ENCODE results near the gene ODAD2.

The ODAD2 gene

DNA sequence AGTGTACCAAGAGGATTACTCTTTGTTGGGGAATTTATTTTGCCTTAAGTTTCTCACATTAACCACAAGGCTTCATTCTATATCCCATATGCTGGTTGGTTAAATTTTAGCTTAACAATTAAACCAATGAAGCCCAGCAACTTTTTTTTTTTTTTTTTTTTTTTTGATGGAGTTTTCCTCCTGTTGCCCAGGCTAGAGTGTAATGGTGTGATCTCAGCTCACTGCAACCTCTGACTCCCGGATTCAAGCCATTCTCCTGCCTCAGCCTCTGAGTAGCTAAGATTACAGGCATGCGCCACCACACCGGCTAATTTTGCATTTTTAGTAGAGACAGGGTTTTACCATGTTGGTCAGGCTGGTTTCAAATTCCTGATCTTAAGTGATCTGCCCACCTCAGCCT is 178.2 kb downstream of the ODAD2 start:
- Mint-ChIP-seq H3K4me3 (no peak overlapping the region), H3K27ac (ENCODE audit: low read depth) (no peak overlapping the region), H3K4me1 (no peaks in the 10 kb centered on the region), H3K36me3 (ENCODE audit: insufficient read depth) (no peaks in the 10 kb centered on the region), H3K9me3 (no peaks in the 10 kb centered on the region), H3K27me3 (peaks cover 10% of the 10 kb centered on the region)
- no peak for DNase-seq (ENCODE audit: low spot score in 2 of 2)
- no peak for ATAC-seq (replicated peaks; ENCODE audit: extremely low read depth, poor library complexity, severe bottlenecking)

DNA sequence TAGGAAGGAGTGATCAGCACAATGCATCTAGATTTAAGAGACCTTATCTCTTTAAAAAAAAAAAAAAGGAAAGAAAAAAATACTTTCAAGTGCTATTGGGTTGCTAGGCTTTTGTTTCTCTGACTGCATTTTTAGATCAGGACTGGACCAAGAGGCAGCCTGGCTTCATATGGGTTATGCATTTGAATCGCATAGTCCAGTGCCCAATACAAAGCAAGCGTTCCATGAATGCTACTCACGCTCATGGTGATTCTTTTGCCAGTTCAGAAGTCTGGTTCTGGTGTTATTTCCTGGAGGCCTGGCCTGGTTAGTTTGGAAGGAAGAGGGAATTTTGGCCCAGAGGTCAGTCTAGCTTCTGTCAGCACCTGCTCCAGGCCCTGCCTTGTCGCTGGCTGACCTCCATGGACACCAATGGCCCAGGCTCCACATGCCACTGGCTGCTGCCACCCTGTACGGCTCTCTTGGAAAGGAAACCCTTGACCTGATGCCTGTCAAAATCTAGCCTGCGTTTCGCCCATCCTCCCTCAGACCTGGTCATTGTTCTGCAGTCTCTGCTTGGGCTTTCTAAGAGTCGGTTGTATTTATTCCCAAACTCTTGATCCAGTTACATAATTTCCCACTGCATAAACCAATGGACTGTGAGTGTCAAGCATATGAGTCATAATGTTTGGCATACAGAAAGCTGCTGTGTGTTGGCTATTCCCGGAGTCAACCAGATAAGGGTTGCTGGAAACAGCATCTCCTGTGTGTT is 178.9 kb downstream of the ODAD2 start:
- no peak for ATAC-seq (replicated peaks; ENCODE audit: extremely low read depth, poor library complexity, severe bottlenecking)

DNA sequence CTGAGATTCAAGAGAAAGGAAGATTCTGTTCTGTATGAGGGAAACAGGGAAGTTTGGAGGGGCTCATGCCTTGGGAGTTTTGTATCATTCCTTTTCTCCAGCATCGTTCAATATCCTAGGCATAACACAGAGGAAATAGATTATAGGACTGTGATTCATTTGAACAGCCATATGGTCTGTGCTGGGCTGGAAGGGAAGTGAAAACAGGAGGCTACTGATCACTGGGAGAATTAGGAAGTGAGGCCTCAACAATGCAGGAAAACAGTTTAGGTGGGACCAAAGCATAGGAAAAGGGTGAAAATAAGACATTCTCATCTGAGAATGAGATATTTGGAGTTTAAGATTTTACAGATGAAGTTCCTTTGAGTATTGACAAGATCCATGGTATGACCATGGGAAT is 182.6 kb downstream of the ODAD2 start:
- Mint-ChIP-seq H3K27ac (ENCODE audit: low read depth) (no peak overlapping the region), H3K27me3 (peaks cover 10% of the 10 kb centered on the region), H3K9me3 (no peaks in the 10 kb centered on the region), H3K36me3 (ENCODE audit: insufficient read depth) (no peaks in the 10 kb centered on the region), H3K4me3 (no peak overlapping the region), H3K4me1 (no peaks in the 10 kb centered on the region)
- ATAC-seq (replicated peaks; ENCODE audit: extremely low read depth, poor library complexity, severe bottlenecking) (no peak), DNase-seq (ENCODE audit: low spot score in 2 of 2) (no peak)

More for the DNA sequence above, 178.9 kb downstream of the ODAD2 start:
- Mint-ChIP-seq H3K27me3 (peaks cover 10% of the 10 kb centered on the region), H3K36me3 (ENCODE audit: insufficient read depth) (no peaks in the 10 kb centered on the region), H3K4me1 (no peaks in the 10 kb centered on the region), H3K4me3 (no peak overlapping the region), H3K27ac (ENCODE audit: low read depth) (no peak overlapping the region), H3K9me3 (no peaks in the 10 kb centered on the region)
- DNase-seq (ENCODE audit: low spot score in 2 of 2), result no peak

DNA sequence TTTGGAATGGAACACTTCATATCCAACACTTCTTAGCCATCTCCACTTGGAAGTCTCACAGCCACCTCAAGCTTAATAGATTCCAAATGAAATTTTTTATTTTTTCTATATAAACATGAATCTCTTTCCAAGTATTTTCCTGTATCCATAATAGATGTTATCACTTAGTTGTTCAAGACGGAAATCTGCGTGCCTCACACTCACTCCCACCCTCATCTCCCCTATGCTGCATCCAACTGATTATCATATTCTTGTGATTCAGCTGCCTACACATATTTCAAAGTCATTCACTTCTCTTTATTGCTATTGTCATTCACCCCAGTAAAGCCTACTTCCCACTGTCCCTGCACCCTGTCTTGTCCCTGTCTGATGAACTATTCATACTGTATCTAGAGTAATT is 183.0 kb downstream of the ODAD2 start:
- Mint-ChIP-seq H3K9me3 (no peaks in the 10 kb centered on the region), H3K4me3 (no peak overlapping the region), H3K36me3 (ENCODE audit: insufficient read depth) (no peaks in the 10 kb centered on the region), H3K27me3 (peaks cover 10% of the 10 kb centered on the region), H3K4me1 (no peaks in the 10 kb centered on the region), H3K27ac (ENCODE audit: low read depth) (no peak overlapping the region)
- ATAC-seq (replicated peaks; ENCODE audit: extremely low read depth, poor library complexity, severe bottlenecking) (no peak), DNase-seq (ENCODE audit: low spot score in 2 of 2) (no peak)

DNA sequence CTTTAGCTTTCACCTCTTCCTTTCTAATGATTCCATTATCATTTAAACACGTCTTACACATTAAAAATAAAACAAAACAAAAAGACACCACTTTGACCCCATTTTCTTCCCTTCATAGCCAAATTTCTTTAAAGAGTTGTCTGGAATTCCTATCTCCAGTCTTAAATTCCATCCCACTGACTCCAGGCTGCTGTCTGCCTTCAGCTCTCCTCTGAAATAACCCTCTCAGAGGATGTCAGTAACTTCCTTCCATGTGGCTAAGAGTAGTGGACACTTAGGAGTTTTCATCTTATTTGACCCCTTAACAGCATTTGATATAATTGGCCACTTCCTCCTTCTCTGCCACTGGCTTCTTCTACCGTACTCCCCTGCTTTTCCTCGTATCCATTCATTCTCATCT is 183.6 kb downstream of the ODAD2 start:
- no peak for DNase-seq (ENCODE audit: low spot score in 2 of 2)
- ATAC-seq (replicated peaks; ENCODE audit: extremely low read depth, poor library complexity, severe bottlenecking), result no peak
- no peak overlapping the region for H3K27ac Mint-ChIP-seq (ENCODE audit: low read depth)
- H3K27me3 Mint-ChIP-seq, result peaks cover 10% of the 10 kb centered on the region
- no peaks in the 10 kb centered on the region for H3K4me1 Mint-ChIP-seq
- no peaks in the 10 kb centered on the region for H3K9me3 Mint-ChIP-seq
- H3K4me3 Mint-ChIP-seq, result no peak overlapping the region
- no peaks in the 10 kb centered on the region for H3K36me3 Mint-ChIP-seq (ENCODE audit: insufficient read depth)

DNA sequence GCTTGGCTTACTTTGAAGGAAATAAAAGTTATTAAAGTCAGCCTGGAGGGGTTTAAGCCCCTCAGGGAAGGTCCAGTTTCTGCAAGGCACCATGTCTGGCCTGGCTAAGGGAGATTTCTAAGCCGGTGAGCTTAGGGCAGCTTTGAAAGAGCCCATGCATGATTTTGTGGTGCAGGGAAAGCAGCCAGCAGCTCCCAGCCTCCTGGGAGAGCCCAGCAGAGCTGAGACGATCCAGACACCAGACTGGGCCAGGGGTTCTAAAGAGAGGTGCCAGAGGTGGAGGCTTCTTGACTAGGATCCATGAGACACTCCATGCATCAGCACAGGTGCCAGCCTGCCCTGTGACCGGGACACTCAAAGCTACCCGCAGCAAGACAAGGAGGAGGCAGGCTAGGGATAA is 193.7 kb downstream of the ODAD2 start:
- Mint-ChIP-seq H3K27me3 (peaks cover 52% of the 10 kb centered on the region), H3K27ac (ENCODE audit: low read depth) (no peak overlapping the region), H3K4me3 (no peak overlapping the region), H3K9me3 (no peaks in the 10 kb centered on the region), H3K36me3 (ENCODE audit: insufficient read depth) (no peaks in the 10 kb centered on the region), H3K4me1 (no peaks in the 10 kb centered on the region)
- no peak for ATAC-seq (replicated peaks; ENCODE audit: extremely low read depth, poor library complexity, severe bottlenecking)
- DNase-seq (ENCODE audit: low spot score in 2 of 2), result no peak

DNA sequence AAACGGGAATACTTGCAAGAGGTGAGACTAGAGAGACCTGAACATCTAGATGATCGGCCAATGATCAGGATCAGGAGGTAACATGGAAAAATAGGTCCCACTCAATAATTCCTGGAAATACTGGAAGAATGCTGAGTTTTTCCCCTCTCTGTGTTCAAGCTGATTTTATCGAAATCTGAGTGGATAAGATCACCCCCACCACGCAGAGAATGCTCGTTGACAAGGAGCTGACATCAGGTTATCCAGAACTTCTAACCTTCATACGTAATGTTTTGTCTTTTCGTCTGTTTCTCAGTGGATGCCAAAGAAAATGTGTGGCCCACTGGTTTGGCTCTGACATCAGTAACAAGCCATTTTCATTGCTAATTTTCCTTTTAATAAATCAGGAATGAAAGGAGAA is 194.7 kb downstream of the ODAD2 start:
- ATAC-seq (replicated peaks; ENCODE audit: extremely low read depth, poor library complexity, severe bottlenecking) (no peak), DNase-seq (ENCODE audit: low spot score in 2 of 2) (no peak)
- H3K9me3 Mint-ChIP-seq, result no peaks in the 10 kb centered on the region
- H3K4me3 Mint-ChIP-seq, result no peak overlapping the region
- peaks cover 52% of the 10 kb centered on the region for H3K27me3 Mint-ChIP-seq
- no peak overlapping the region for H3K27ac Mint-ChIP-seq (ENCODE audit: low read depth)
- no peaks in the 10 kb centered on the region for H3K36me3 Mint-ChIP-seq (ENCODE audit: insufficient read depth)
- H3K4me1 Mint-ChIP-seq, result no peaks in the 10 kb centered on the region

DNA sequence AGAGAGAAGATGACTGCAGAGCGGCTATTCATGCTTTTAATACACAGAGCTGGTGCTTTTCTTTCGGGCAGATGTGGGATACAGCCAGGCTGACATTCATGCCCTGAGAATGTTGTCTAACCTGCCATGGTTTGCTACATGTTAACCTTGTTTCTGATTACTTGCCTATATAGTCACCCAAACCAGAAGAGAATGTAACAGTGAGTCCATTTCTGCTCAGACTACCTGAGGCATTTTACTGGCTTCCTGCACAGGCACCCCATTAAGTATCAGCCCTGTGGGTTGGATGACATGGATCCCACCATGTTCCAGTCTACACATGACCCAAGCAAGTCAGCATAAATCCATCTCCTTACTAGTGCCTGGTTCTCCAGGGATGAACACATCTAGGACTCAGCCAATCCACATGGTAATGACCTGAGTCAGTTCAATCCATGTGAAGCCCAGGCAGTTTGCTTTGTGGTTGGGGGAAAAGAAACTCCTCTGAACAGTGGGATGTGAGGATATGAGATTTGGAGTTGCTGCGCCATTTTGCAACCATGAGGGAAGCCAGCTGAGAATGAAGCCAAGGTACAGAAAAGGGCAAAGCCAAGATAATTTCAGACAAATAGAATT is 197.6 kb downstream of the ODAD2 start:
- Mint-ChIP-seq H3K36me3 (ENCODE audit: insufficient read depth) (no peaks in the 10 kb centered on the region), H3K4me1 (no peaks in the 10 kb centered on the region), H3K9me3 (no peaks in the 10 kb centered on the region), H3K27ac (ENCODE audit: low read depth) (no peak overlapping the region), H3K4me3 (no peak overlapping the region), H3K27me3 (peaks cover 60% of the 10 kb centered on the region)
- DNase-seq (ENCODE audit: low spot score in 2 of 2) (no peak), ATAC-seq (replicated peaks; ENCODE audit: extremely low read depth, poor library complexity, severe bottlenecking) (no peak)

DNA sequence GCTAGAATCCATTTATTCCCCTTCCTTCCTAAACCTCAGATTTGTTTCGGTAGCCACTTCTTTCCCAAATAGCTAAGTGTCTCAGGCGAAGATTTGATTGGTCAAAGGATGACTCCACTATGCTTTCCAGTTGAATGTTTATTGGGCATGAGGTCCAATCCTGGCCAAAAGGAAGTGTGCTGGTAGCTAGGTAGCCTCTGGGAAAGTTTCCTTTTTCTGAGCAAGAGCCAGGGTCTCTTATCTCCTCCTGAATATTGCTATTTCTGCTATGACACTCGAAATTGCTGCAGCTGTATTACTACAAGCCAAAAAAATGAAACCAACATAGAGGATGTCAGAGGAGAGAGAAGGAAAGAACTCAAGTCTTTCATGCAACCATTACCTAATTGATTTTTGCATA is 199.8 kb downstream of the ODAD2 start:
- Mint-ChIP-seq H3K9me3 (no peaks in the 10 kb centered on the region), H3K4me1 (no peaks in the 10 kb centered on the region), H3K36me3 (ENCODE audit: insufficient read depth) (peaks cover 1% of the 10 kb centered on the region), H3K4me3 (no peak overlapping the region), H3K27me3 (peaks cover 55% of the 10 kb centered on the region), H3K27ac (ENCODE audit: low read depth) (no peak overlapping the region)
- no peak for DNase-seq (ENCODE audit: low spot score in 2 of 2)
- no peak for ATAC-seq (replicated peaks; ENCODE audit: extremely low read depth, poor library complexity, severe bottlenecking)

DNA sequence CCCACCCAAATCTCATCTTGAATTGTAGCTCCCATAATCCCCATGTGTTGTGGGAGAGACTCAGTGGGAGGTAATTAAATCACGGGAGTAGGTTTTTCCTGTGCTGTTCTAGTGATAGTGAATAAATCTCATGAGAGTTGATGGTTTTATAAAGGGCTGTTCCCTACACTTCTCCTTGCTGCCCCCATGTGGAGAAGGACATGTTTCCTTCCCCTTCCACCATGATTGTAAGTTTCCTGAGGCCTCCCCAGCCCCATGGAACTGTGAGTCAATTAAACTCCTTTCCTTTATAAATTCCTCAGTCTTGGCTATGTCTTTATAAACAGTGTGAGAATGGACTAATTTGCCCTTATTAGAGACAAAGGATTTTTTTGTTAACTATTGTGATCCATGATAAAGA is 204.7 kb downstream of the ODAD2 start:
- peaks cover 68% of the 10 kb centered on the region for H3K27me3 Mint-ChIP-seq
- H3K4me3 Mint-ChIP-seq, result no peak overlapping the region
- peaks cover 1% of the 10 kb centered on the region for H3K36me3 Mint-ChIP-seq (ENCODE audit: insufficient read depth)
- no peaks in the 10 kb centered on the region for H3K9me3 Mint-ChIP-seq
- H3K27ac Mint-ChIP-seq (ENCODE audit: low read depth), result no peak overlapping the region
- ATAC-seq (replicated peaks; ENCODE audit: extremely low read depth, poor library complexity, severe bottlenecking) (no peak), DNase-seq (ENCODE audit: low spot score in 2 of 2) (no peak)
- no peaks in the 10 kb centered on the region for H3K4me1 Mint-ChIP-seq

DNA sequence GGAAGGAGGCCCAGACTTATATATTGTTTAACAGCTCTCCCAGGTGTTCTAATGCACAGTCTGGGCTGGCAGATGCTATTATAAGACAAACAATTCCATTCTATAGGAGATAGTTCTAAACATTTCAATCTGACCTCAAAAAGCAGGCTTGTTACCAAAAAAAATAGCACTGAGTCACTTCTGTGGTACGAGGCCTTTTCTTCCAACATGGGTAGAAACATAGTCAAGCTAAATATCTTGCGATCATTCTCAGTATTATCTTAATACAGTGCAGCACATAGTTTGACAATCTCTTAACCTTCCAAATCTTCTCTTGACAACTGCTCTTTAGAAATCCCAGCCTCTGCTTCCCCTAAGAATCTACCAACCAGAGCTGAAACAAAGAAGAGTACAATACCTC is 206.7 kb downstream of the ODAD2 start:
- no peak for ATAC-seq (replicated peaks; ENCODE audit: extremely low read depth, poor library complexity, severe bottlenecking)
- H3K27me3 Mint-ChIP-seq, result peaks cover 81% of the 10 kb centered on the region
- H3K4me3 Mint-ChIP-seq, result no peak overlapping the region
- H3K9me3 Mint-ChIP-seq, result no peaks in the 10 kb centered on the region
- H3K4me1 Mint-ChIP-seq, result no peaks in the 10 kb centered on the region
- DNase-seq (ENCODE audit: low spot score in 2 of 2), result no peak
- H3K36me3 Mint-ChIP-seq (ENCODE audit: insufficient read depth), result peaks cover 1% of the 10 kb centered on the region
- no peak overlapping the region for H3K27ac Mint-ChIP-seq (ENCODE audit: low read depth)

DNA sequence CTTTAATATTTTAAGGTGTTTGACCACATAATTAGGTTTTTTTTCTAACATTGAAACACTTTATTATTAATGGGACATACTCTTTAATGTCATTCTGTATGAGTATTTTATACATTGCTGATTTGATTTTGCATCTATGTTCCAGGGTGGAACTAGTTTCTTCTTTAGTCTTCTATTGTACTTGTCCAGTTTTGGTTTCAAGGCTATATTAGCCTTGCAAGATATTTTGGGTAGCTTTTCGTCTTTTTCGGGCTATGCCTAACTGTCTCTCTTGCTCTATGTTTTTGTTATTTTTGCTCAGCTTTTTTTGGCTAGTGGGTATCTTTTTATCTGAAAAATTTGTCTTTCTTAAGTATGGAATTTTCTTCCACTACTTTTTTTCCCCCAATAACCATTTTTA is 214.6 kb downstream of the ODAD2 start:
- no peaks in the 10 kb centered on the region for H3K4me1 Mint-ChIP-seq
- H3K9me3 Mint-ChIP-seq, result no peaks in the 10 kb centered on the region
- H3K27ac Mint-ChIP-seq (ENCODE audit: low read depth), result no peak overlapping the region
- peaks cover 84% of the 10 kb centered on the region for H3K27me3 Mint-ChIP-seq
- no peak for ATAC-seq (replicated peaks; ENCODE audit: extremely low read depth, poor library complexity, severe bottlenecking)
- H3K4me3 Mint-ChIP-seq, result no peak overlapping the region
- DNase-seq (ENCODE audit: low spot score in 2 of 2), result no peak
- no peaks in the 10 kb centered on the region for H3K36me3 Mint-ChIP-seq (ENCODE audit: insufficient read depth)

DNA sequence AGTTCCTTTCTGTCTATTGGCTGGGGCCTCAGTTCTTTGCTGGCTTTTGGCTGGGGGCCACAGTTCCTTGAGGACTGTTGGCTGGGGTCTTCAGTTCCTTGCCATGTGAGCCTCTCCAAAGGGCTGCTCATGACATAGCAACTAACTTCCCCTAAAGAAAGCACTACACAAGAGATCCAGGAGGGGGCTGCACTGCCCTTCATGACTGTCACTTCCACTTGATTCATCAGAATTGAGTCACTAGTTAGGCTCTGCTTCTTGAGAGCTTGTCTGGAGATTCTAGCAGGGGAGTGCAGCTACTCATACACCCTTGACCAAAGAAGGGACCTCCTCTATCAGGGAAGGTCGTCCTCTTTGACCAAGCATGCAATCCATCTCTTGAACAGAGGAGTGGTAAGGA is 215.2 kb downstream of the ODAD2 start:
- Mint-ChIP-seq H3K27me3 (peaks cover 78% of the 10 kb centered on the region), H3K4me3 (no peak overlapping the region), H3K9me3 (no peaks in the 10 kb centered on the region), H3K27ac (ENCODE audit: low read depth) (no peak overlapping the region), H3K4me1 (no peaks in the 10 kb centered on the region), H3K36me3 (ENCODE audit: insufficient read depth) (no peaks in the 10 kb centered on the region)
- ATAC-seq (replicated peaks; ENCODE audit: extremely low read depth, poor library complexity, severe bottlenecking) (peak; percentile 32), DNase-seq (ENCODE audit: low spot score in 2 of 2) (no peak)
